Skin epidermis (tissue), 12 donors: Measurements from ENCODE around the gene SPTBN5.

Experiments
- H3K27ac ChIP-seq, 21 experiments: fragments of 200-600 bp; sonication (generic) in 11 of 21; one replicate each; pipeline ENCODE4 v1.5.0; 2020; ENCODE audit warnings: mild to moderate bottlenecking in 3 of 21, inconsistent platforms in 2 of 21, moderate library complexity in 2 of 21
- H3K4me3 ChIP-seq, 7 experiments: fragments of 200-600 bp; sonication (generic) in 2 of 7; one replicate each; pipeline ENCODE4 v1.5.0; 2020; ENCODE audit warnings: inconsistent platforms in 2 of 7, mild to moderate bottlenecking in 2 of 7, moderate library complexity in 1 of 7

Gene SPTBN5

GRCh38 chr15:41873711-41874110, 20.1 kb downstream of the SPTBN5 start:
- Histone ChIP-seq H3K4me3 (no peak overlapping the region), H3K27ac (no peak overlapping the region)

- no peak overlapping the region for H3K4me3 ChIP-seq
- no peak overlapping the region for H3K27ac ChIP-seq
Observed at GRCh38 chr15:41872166-41872747, 21.6 kb downstream of the SPTBN5 start.

- peak overlapping the region in 4 of 21 experiments; percentile 29 to 43 (median 32) for H3K27ac ChIP-seq
- no peak overlapping the region for H3K4me3 ChIP-seq
Observed at GRCh38 chr15:41871175-41871905, 22.5 kb downstream of the SPTBN5 start.

GRCh38 chr15:41870689-41871081, 23.2 kb downstream of the SPTBN5 start:
- H3K4me3 ChIP-seq = no peak overlapping the region
- H3K27ac ChIP-seq = peak overlapping the region in 5 of 21 experiments; percentile 21 to 43 (median 30)

- peak overlapping the region in 3 of 21 experiments; percentile 21 to 33 (median 29) for H3K27ac ChIP-seq
- no peak overlapping the region for H3K4me3 ChIP-seq
Observed at GRCh38 chr15:41869770-41870688, 23.8 kb downstream of the SPTBN5 start.

- no peak overlapping the region for H3K27ac ChIP-seq
- H3K4me3 ChIP-seq = no peak overlapping the region
Observed at GRCh38 chr15:41868321-41868720, 25.5 kb downstream of the SPTBN5 start.

- H3K27ac ChIP-seq = no peak overlapping the region
- no peak overlapping the region for H3K4me3 ChIP-seq
Observed at GRCh38 chr15:41866872-41867579, 26.8 kb downstream of the SPTBN5 start.

- no peak overlapping the region for H3K27ac ChIP-seq
- H3K4me3 ChIP-seq = no peak overlapping the region
Observed at GRCh38 chr15:41866263-41866703, 27.6 kb downstream of the SPTBN5 start.

- Histone ChIP-seq H3K4me3 (no peak overlapping the region), H3K27ac (no peak overlapping the region)
Observed at GRCh38 chr15:41865490-41866055, 28.3 kb downstream of the SPTBN5 start.

- Histone ChIP-seq H3K27ac (no peak overlapping the region), H3K4me3 (no peak overlapping the region)
Observed at GRCh38 chr15:41862515-41863116, 31.2 kb downstream of the SPTBN5 start.

GRCh38 chr15:41861736-41862356, 32.0 kb downstream of the SPTBN5 start:
- Histone ChIP-seq H3K4me3 (no peak overlapping the region), H3K27ac (no peak overlapping the region)

- Histone ChIP-seq H3K27ac (no peak overlapping the region), H3K4me3 (no peak overlapping the region)
Observed at GRCh38 chr15:41860049-41860828, 33.6 kb downstream of the SPTBN5 start.

- Histone ChIP-seq H3K4me3 (no peak overlapping the region), H3K27ac (no peak overlapping the region)
Observed at GRCh38 chr15:41858756-41859155, 35.1 kb downstream of the SPTBN5 start.

GRCh38 chr15:41857316-41857715, 36.5 kb downstream of the SPTBN5 start:
- Histone ChIP-seq H3K27ac (no peak overlapping the region), H3K4me3 (no peak overlapping the region)

- no peak overlapping the region for H3K27ac ChIP-seq
- H3K4me3 ChIP-seq = no peak overlapping the region
Observed at GRCh38 chr15:41856716-41857115, 37.1 kb downstream of the SPTBN5 start.

- no peak overlapping the region for H3K27ac ChIP-seq
- no peak overlapping the region for H3K4me3 ChIP-seq
Observed at GRCh38 chr15:41856262-41856661, 37.6 kb downstream of the SPTBN5 start.

GRCh38 chr15:41855261-41855961, 38.4 kb downstream of the SPTBN5 start:
- H3K27ac ChIP-seq = no peak overlapping the region
- H3K4me3 ChIP-seq = no peak overlapping the region
